ENCODE measurements around the gene PPFIA4.
"Not testable (repeated sequence)": the region's sequence is repeated elsewhere in the genome, so short reads cannot be mapped to it uniquely, and the experiment has no call there.

Gene PPFIA4

GRCh38 chr1:203017061-203017460, 9.2 kb upstream of the PPFIA4 start:
- DNase-seq (ENCODE audit: low spot score): no peak

- no peak for DNase-seq (ENCODE audit: low spot score)
These were observed 8.6 kb upstream of the PPFIA4 start for GRCh38 chr1:203017692-203018091.

GRCh38 chr1:203022855-203023254, 3.4 kb upstream of the PPFIA4 start:
- DNase-seq (ENCODE audit: low spot score): not testable (repeated sequence)

DNA sequence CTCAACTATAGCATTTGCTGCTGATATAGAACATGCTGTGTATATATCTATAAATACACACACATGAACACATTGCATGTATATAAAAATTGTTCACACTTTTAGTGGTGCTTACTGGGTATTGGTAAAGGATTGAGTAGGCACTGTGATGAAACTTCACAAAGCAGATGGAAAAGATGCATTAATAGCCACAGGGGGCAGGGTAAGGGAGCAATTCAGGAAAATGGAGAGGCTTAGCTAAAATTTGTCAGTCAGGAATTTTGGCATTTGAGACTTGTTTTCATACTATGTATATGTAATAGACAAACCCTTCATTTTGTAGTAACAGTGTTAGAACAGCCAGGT, 633 bp upstream of the PPFIA4 start:
- DNase-seq (ENCODE audit: low spot score): no peak

DNA sequence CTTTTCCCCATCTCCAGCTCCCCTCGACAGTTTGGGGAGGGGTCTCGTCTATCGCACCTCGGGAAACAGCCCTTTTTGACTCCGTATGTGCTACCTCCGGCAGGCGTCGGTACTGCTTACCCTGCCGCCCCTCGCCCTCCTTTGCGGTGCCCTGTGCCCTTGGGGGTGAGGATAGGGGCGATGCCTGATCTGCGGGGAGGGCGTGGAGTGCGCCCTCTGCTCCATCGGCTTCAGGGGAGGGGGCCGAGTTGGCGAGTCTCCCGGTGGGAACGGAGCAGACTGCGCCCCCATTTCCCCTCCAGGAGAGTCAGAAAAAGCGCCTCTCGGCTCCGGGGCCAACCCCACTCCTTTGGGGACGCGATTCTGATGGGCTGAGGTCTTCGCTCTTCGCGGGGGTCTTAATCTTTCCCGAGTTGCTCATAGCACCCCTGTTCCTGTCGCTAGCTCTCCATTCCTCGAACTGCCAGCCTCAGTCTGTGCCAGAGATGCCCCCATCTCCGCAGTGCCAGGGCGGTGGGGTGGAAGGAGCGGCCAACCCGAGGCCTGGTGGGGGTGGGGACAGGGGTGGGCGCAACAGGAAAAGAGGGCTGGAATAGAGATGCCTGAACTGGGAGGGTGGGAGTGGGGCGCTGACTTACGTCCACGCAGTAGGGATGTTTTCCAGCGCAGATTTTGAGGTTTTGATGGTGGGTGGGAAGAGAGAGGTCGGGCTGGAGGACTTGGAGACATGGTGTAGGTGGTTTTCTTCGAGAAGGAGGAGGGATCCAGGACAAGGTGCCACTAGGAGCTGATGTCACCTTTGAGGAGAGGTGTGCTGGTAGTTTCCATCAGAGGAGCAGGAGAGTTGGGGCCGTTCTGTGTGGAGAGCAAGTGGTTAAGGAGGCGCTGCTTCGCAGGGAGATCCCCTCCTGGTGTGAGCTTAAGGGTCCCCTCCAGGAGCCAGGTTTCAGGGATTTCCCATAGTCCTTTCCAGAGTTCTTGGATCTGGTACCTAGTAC, 674 bp downstream of the PPFIA4 start:
- DNase-seq (ENCODE audit: low spot score): no peak

- DNase-seq (ENCODE audit: low spot score): no peak
These were observed 1.9 kb downstream of the PPFIA4 start for GRCh38 chr1:203028067-203028783.

DNA sequence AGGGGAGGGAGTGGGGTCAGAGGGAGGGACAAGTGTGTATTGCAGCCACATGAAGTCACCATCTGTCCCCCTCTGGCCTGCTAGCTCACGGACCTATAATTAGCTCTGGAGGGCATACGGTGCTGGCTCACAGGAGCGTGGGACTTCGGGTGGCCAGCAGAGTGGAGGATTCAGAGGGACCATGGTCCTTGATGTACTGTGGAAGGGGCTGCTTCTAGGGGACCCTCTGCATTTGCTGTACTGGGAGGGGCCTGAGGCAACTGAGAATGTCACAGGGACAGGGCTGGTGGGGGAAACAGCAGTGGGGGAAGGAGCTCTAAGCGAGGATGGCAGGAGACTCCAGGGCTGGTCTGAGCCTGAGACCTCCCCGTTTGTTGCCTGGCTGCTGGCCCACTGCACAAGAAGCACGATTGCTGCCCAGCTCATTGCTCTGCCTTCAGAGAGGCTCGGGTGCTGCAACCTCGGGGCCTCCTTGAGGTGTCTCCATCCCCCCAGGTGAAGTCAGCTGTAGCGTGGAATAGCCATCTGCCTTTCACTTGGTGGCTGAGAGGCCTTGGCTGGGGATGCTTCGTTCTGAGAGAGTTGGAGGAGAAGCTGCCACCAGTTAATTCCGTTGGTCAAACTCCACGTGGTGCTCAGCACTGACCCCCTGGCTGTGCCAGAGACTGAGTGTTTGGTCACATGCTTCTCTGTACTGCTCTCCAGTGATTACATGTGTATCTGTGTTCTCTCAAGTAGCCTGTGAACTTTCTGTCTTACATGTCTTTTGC, 2.7 kb downstream of the PPFIA4 start:
- no peak for DNase-seq (ENCODE audit: low spot score)

GRCh38 chr1:203031467-203031866, 5.2 kb downstream of the PPFIA4 start:
- DNase-seq (ENCODE audit: low spot score): no peak

DNA sequence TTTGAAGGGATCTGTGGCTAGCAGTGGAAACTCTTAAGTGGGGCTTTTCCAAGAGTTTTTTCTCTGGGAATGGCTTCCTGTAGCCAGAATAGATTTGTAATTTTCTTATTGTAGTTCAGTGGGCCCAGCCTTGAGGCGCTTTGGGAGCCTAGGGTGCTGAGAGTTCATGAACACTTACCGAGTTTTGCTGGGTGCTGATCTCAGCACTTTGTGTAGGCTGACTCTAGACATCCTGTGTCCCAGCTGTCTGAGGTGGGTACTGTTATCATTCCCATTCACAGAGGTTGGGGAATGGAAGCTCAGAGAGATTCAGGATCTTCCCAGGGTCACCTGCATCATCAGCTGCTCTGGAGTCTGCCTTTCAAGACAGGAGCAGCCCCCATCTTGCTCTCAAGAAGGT, 7.0 kb downstream of the PPFIA4 start:
- DNase-seq (ENCODE audit: low spot score): no peak

GRCh38 chr1:203033917-203034316, 7.6 kb downstream of the PPFIA4 start:
- no peak for DNase-seq (ENCODE audit: low spot score)

DNA sequence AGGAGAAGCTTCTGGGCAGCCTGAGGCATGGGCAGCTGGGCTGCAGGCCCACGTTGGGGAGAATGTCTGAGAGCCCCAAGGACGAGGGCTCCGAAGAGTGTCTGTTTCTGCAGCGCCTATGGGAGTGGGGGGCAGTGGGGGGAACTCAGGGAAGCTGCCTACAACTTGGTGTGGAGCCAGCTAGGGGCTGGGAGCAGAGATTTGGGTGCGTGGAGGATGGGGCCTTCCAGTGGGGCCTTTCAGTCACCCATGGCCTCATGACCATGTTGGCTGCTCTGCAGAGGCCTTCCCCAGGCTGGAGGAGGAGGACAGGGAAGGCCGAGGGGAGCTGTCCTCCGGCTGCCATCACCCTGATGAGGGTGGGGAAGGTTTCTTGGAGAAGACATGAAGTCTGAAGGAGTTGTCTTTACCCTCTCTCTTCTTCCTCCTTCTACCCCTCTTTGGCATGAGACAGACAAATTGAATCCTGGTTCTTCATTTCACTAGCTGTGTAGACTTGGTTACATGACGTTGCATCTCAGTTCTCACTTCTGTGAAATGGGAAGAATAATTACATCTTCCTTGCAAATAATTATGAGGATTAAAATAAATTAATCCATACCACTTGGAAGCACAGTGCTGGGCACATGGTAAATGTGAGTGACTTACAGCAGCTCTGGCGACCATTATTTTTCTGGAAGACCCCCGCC, 8.3 kb downstream of the PPFIA4 start:
- DNase-seq (ENCODE audit: low spot score): no peak

DNA sequence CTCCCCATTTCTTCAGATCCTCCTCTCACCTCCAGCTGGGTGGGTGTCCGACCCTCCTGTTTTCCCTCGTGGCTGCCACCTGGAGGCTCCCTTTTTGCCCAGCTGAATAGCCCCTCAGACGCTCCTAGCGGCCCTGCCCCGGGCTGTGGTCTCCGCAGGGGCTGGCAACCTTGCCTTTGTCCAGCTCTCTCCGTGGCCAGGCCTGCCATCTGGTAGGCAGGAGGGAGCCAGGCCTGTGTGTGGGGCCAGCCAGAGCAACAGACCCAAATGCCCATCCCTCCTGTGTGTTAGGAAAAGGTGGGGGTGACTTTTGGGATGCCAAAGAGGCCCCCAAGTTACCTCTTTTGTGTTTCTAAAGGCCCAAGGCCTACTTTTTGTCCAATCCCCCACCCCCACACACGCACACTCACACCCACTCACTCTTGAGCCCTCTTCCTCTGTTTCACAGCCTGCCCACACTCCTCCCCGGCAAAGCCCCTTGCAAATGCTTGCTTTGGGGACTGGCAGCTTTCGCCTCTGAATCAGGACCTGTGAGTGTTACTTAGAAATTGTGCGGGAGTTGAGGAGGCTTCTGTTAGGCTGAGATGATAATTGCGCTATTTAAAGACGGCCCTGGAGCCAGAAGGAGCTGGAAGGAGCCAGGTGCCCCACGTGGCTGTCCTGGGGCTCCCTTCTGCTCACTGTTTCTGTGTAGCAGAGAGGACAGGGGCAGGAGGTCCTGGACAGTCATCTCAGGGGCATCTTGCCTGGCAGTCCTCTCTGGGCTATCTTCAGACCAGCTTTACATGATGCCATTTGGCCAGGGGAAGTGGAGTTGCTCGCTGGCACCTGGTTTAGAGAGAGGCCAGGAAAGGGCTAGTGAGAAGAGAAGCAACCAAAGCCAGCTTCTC, 9.1 kb downstream of the PPFIA4 start:
- DNase-seq (ENCODE audit: low spot score): no peak

DNA sequence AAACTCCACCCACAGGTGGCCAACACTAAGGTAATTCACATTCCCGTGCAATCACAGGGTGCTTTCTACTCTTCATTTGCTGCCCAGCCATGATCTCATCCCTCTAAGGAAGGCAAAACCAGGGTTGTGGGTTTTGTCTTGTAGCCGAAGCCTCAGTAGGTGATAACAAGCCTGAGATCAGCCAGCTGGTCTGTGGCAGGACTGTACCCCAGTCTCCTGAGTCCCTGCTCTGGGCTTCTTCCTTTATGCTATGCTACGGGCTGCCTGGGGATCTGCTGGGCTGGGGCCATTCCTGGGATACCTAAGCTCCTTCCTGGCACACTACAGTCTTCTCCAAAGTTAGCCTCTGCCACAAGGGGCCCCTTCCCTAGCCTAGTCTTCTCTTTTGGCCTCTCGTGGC, 9.8 kb downstream of the PPFIA4 start:
- DNase-seq (ENCODE audit: low spot score): no peak

GRCh38 chr1:203036537-203036936, 10.2 kb downstream of the PPFIA4 start:
- no peak for DNase-seq (ENCODE audit: low spot score)

GRCh38 chr1:203037509-203038190, 11.4 kb downstream of the PPFIA4 start:
- no peak for DNase-seq (ENCODE audit: low spot score)

DNA sequence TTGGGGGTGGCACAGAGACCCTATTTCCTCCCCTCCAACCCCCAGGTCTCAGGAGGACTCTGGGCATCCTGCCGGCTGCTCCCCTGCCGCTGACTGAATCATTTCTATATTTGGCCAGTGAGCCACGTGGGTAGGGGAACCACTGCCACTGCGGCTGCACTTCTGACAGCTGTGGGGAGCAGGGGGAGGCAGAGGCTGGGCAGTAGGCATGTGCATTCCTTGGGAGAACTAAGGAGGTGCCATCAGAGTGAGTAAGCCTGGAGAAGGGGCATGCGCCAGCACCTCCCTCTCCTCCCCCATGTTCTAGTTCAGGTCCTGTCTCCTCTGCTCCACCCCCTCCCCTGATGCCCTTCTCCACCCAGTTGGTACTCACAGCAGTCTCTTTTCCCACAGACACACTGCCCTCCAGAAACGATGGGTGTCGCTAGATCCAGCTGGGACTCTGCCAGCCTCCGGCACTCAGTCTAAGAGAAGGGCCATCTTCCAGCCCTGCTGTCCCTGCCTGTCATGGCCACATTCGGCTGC, 12.0 kb downstream of the PPFIA4 start:
- DNase-seq (ENCODE audit: low spot score): no peak

DNA sequence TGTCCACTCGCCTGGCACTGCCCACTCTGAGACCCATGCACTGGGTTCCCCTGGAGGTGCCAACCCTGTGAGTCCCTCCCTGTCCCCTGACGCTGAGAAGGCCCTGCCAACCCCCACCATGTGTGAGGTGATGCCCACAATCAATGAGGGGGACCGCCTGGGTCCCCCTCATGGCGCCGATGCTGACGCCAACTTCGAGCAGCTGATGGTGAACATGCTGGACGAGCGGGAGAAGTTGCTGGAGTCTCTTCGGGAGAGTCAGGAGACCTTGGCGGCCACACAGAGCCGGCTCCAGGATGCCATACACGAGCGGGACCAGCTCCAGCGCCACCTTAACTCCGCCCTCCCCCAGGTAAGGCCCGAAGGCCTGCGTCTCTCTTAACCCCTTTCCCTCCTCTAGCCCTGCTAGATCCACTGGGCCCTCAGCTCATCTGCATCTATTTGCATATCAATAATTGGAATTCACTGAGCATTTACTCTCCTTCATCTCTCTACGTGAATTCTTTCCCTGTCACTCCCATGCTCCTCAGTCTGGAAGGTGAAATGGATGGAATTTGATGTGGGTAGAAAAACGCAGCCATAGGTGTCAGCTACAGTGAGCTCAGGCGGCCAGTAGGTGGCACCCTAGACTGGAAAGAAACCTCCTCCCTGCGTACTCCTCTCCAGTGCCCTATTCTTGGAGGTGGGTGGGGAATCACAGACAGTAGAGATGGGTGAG, 12.8 kb downstream of the PPFIA4 start:
- DNase-seq (ENCODE audit: low spot score): peak; percentile 60

DNA sequence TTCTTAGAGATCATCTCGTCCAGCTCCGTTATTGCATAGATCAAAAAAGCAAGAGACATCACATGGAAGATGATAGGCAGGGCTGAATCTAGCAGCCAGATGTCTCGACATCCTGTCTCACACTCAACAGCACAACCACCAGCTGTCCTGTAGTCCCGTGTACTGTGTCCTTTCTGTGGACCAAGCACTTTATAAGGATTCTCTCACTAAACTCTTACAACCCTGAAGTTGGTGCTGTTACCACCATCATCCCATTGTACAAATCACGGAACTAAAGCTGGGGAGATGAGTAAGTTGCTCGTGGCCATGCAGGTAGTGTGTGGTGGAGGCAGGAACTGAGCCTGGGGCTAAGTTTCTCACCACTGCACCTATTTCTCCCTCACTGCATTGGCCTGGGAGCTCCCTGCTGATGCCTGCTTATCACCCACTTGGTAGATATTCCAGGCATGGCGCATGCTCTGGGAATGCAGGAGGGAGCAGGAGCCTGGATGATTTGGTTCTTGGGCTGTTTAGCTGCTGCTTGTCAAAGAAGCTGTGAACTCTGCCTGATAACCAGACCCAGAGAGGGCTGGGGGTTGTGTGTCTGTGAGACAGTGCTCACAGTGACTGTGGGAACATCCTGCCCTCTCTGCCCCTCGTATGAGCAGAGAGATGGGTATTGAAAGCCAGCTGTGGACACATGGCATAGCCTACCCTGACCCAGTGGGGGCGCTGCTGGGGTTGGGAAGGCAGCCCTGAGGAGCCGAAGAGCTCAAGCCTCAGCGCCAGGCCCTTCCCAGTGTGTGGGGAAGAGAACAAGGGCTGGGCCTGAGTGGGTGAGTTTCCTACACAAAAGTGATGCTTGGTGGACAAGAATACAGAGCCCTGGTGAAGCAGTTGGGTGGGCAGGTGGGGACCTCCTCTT, 13.6 kb downstream of the PPFIA4 start:
- DNase-seq (ENCODE audit: low spot score): no peak

Measured in SW480 (cell line).